Neural cell (in vitro differentiated cells): ENCODE measurements around the gene ACBD6. TPM values are rescaled to one million over a fixed set of nuclear protein-coding genes. Genes with fewer than 3 reads are reported as not detected.

Experiments used
- H2AFZ ChIP-seq: fragments of 200-600, 300-800 bp; sonication (generic), shearing (Covaris generic); 2 replicates; pipeline ENCODE4 v1.6.0; 2014; ENCODE audit warnings: low read depth, mild to moderate bottlenecking, antibody characterized with exemption, low read length, moderate library complexity
- H3F3A ChIP-seq: fragments of 200-600 bp; shearing (Covaris generic); 2 replicates; pipeline ENCODE4 v1.6.1; 2016; ENCODE audit warnings: mild to moderate bottlenecking, moderate library complexity, mixed read lengths, antibody characterized with exemption, low read length; ENCODE audit not compliant: insufficient read depth, poor library complexity, severe bottlenecking
- H3K27ac ChIP-seq: fragments of 200-600, 300-800 bp; sonication (generic), shearing (Covaris generic); 2 replicates; pipeline ENCODE4 v1.5.1; 2014; ENCODE audit warnings: mild to moderate bottlenecking, low read length, moderate library complexity
- H3K27me3 ChIP-seq: fragments of 300-800, 200-600 bp; sonication (generic), shearing (Covaris generic); 2 replicates; pipeline ENCODE4 v1.6.0; 2014; ENCODE audit warnings: mild to moderate bottlenecking, low read depth, low read length, moderate library complexity; ENCODE audit not compliant: insufficient read depth
- H3K36me3 ChIP-seq: fragments of 300-800, 200-600 bp; sonication (generic), shearing (Covaris generic); 2 replicates; pipeline ENCODE4 v1.5.1; 2014; ENCODE audit warnings: mild to moderate bottlenecking, antibody characterized with exemption, low read length, moderate library complexity; ENCODE audit not compliant: insufficient read depth
- H3K4me2 ChIP-seq: fragments of 300-800, 200-600 bp; sonication (generic), shearing (Covaris generic); 2 replicates; pipeline ENCODE4 v1.6.0; 2014; ENCODE audit warnings: mild to moderate bottlenecking, low read length
- H3K4me3 ChIP-seq: fragments of 300-800, 200-600 bp; sonication (generic), shearing (Covaris generic); 2 replicates; pipeline ENCODE4 v1.5.1; 2014; ENCODE audit warnings: mild to moderate bottlenecking, low read length, moderate library complexity
- H3K79me2 ChIP-seq: fragments of 200-600 bp; shearing (Covaris generic); replicated peaks from 2 replicates; pipeline ENCODE4 v1.6.0; 2014; ENCODE audit warnings: mild to moderate bottlenecking, low read length, moderate library complexity; ENCODE audit not compliant: insufficient read depth
- H3K9ac ChIP-seq: fragments of 300-800, 200-600 bp; sonication (generic), shearing (Covaris generic); 2 replicates; pipeline ENCODE4 v1.6.1; 2016; ENCODE audit warnings: mild to moderate bottlenecking, low read length, mixed read lengths
- H3K9me2 ChIP-seq: fragments of 200-600 bp; shearing (Covaris generic); 2 replicates; pipeline ENCODE4 v1.6.1; 2016; ENCODE audit warnings: mild to moderate bottlenecking, low read length, mixed read lengths; ENCODE audit not compliant: insufficient read depth
- H3K9me3 ChIP-seq: fragments of 200-600, 300-800 bp; sonication (generic), shearing (Covaris generic); 2 replicates; pipeline ENCODE4 v1.6.1; 2016; ENCODE audit warnings: mild to moderate bottlenecking, mixed run types, low read length, moderate library complexity, mixed read lengths
- H4K20me1 ChIP-seq: fragments of 200-600 bp; shearing (Covaris generic); 2 replicates; pipeline ENCODE4 v1.6.1; 2016; ENCODE audit warnings: mild to moderate bottlenecking, mixed run types; ENCODE audit not compliant: insufficient read depth
- CTCF ChIP-seq: fragments of 450-650 bp; IDR thresholded peaks from 2 replicates; pipeline ENCODE4 v1.5.1; 2014; ENCODE audit warnings: antibody characterized with exemption, mild to moderate bottlenecking, moderate library complexity; ENCODE audit not compliant: poor library complexity, severe bottlenecking
- EP300 ChIP-seq: fragments of 450-650 bp; conservative IDR thresholded peaks from 2 replicates; pipeline ENCODE4 v1.6.1; 2014; ENCODE audit warnings: antibody characterized with exemption, mild to moderate bottlenecking, moderate library complexity; ENCODE audit not compliant: poor library complexity, severe bottlenecking
- EZH2 ChIP-seq: fragments of 200-600, 300-800 bp; shearing (Covaris generic), sonication (generic); IDR thresholded peaks from 2 replicates; pipeline ENCODE4 v1.6.1; 2014; ENCODE audit warnings: antibody characterized with exemption, low read length, borderline replicate concordance, mild to moderate bottlenecking; ENCODE audit not compliant: insufficient read depth, poor library complexity, severe bottlenecking
- MXI1 ChIP-seq: fragments of 450-650 bp; conservative IDR thresholded peaks from 2 replicates; pipeline ENCODE4 v1.6.1; 2014; ENCODE audit warnings: antibody characterized with exemption, mild to moderate bottlenecking; ENCODE audit not compliant: poor library complexity, severe bottlenecking
- POLR2AphosphoS5 ChIP-seq: IDR thresholded peaks from 2 replicates; pipeline ENCODE4 v1.6.1; 2012
- RAD21 ChIP-seq: fragments of 450-650 bp; conservative IDR thresholded peaks from 2 replicates; pipeline ENCODE4 v1.6.1; 2014; ENCODE audit warnings: antibody characterized with exemption, mild to moderate bottlenecking, moderate library complexity
- REST ChIP-seq: IDR thresholded peaks from 2 replicates; pipeline ENCODE4 v1.6.1; 2012; ENCODE audit warnings: borderline replicate concordance
- SMC3 ChIP-seq: fragments of 450-650 bp; conservative IDR thresholded peaks from 2 replicates; pipeline ENCODE4 v1.6.1; 2014; ENCODE audit warnings: antibody characterized with exemption, mild to moderate bottlenecking, moderate library complexity; ENCODE audit not compliant: poor library complexity
- TAF1 ChIP-seq: IDR thresholded peaks from 2 replicates; pipeline ENCODE4 v1.6.1; 2012; ENCODE audit warnings: low read depth
- polyA plus RNA-seq: library from polyadenylated mRNA; depleted of rRNA; stranded (reverse); fragments of >200 nt; gene quantifications from 2 replicates; pipeline ENCODE4 v1.2.3, GENCODE V29; 2014

Gene ACBD6
- polyA plus RNA-seq, 1 donor from 2014 or later, result 92.4 TPM

DNA sequence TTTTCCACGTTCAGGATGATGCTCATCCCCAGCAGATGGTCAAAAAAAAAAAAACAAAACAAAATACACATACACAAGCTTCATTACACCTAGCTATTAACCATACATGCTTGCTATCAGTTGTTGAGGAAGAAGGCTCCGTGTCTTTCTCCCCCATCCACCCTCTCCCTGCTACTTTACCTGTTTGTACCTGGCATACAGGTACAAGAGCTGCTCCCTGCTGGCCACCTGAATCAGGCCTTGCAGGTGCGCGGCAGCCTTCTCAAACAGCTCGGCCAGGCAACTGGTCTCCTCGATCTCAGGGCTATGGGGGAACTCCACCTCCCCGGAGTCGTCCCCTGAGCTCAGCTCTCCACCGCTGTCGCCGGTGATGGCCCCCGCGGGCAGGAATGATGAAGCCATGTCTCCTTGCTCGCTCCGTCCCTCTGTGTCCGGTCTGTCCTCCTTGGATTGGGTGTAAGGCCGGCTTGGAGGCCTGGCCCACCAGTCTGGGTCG, 464 bp downstream of the ACBD6 start:
- no peak for TF ChIP-seq TAF1
- H4K20me1 ChIP-seq, result no peaks in the 10 kb centered on the region
- no peaks in the 10 kb centered on the region for H3K27me3 ChIP-seq
- peaks cover 38% of the 10 kb centered on the region for H3K79me2 ChIP-seq
- H3K36me3 ChIP-seq, result no peaks in the 10 kb centered on the region
- peak overlapping the region; percentile 90 for H3K9ac ChIP-seq
- H3K4me3 ChIP-seq, result peak overlapping the region; percentile 90
- H3K27ac ChIP-seq, result peak overlapping the region; percentile 87
- peak overlapping the region; percentile 72 for H3K4me2 ChIP-seq
- peaks cover 6% of the 10 kb centered on the region for H3F3A ChIP-seq
- H3K9me2 ChIP-seq, result no peaks in the 10 kb centered on the region
- H3K9me3 ChIP-seq, result no peaks in the 10 kb centered on the region
- peak overlapping the region; percentile 97 for H2AFZ ChIP-seq

GRCh38 chr1:180500689-180501088, 1.7 kb downstream of the ACBD6 start:
- TF ChIP-seq CTCF, result no peak
- no peak for TF ChIP-seq SMC3
- TF ChIP-seq EP300, result no peak
- no peak for TF ChIP-seq RAD21
- TF ChIP-seq TAF1, result no peak
- TF ChIP-seq EZH2, result no peak
- no peak for TF ChIP-seq REST
- no peak for TF ChIP-seq POLR2AphosphoS5
- no peak for TF ChIP-seq MXI1

DNA sequence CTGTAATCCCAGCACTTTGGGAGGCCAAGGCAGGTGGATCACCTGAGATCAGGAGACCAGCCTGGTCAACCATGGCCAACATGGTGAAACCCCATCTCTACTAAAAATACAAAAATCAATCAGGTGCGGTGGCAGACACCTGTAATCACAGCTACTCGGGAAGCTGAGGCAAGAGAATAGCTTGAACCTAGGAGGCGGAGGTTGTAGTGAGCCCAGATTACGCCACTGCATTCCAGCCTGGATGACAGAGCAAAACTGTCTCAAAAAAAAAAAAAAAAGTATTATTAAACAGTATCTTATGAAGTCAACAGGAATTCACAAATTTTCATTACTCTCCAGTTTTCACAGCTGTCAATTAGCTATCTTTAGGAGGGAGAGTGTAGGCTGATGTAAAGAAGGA, 3.8 kb downstream of the ACBD6 start:
- H3K79me2 ChIP-seq, result peaks cover 42% of the 10 kb centered on the region
- no peak overlapping the region for H3K4me3 ChIP-seq
- no peak for TF ChIP-seq EZH2
- TF ChIP-seq CTCF, result no peak

More at GRCh38 chr1:180500689-180501088, 1.7 kb downstream of the ACBD6 start:
- Histone ChIP-seq H4K20me1 (no peaks in the 10 kb centered on the region), H3K79me2 (peaks cover 42% of the 10 kb centered on the region), H3K27me3 (no peaks in the 10 kb centered on the region), H3K4me3 (peak overlapping the region; percentile 90), H3K36me3 (no peaks in the 10 kb centered on the region), H3K9me3 (no peaks in the 10 kb centered on the region), H3F3A (peaks cover 6% of the 10 kb centered on the region), H3K4me2 (peak overlapping the region; percentile 72), H2AFZ (no peak overlapping the region), H3K9ac (no peak overlapping the region), H3K9me2 (no peaks in the 10 kb centered on the region), H3K27ac (no peak overlapping the region)

More for the DNA sequence above, 3.8 kb downstream of the ACBD6 start:
- Histone ChIP-seq H2AFZ (no peak overlapping the region), H3F3A (peaks cover 6% of the 10 kb centered on the region), H3K27me3 (no peaks in the 10 kb centered on the region), H4K20me1 (no peaks in the 10 kb centered on the region), H3K9me2 (no peaks in the 10 kb centered on the region), H3K4me2 (no peak overlapping the region), H3K9me3 (no peaks in the 10 kb centered on the region), H3K36me3 (no peaks in the 10 kb centered on the region), H3K9ac (no peak overlapping the region), H3K27ac (no peak overlapping the region)
